Effector memory CD4-positive, alpha-beta T cell (primary cell): ENCODE data around the gene PALLD.

ENCODE experiments used
- DNase-seq, 3 donors: peaks; one replicate each; pipeline ENCODE4 v3.0.0-alpha.2; 2020
- H3K27ac ChIP-seq: 2 replicates; pipeline ENCODE4 v1.7.0; 2013; ENCODE audit warnings: mild to moderate bottlenecking, low read length, moderate library complexity; ENCODE audit not compliant: insufficient read depth, poor library complexity, severe bottlenecking
- H3K27me3 ChIP-seq: replicated peaks from 2 replicates; pipeline ENCODE4 v1.7.0; 2013; ENCODE audit warnings: mild to moderate bottlenecking, low read length; ENCODE audit not compliant: insufficient read depth, control insufficient read depth, poor library complexity, severe bottlenecking
- H3K36me3 ChIP-seq: 2 replicates; pipeline ENCODE4 v1.7.0; 2013; ENCODE audit warnings: mild to moderate bottlenecking, low read length, moderate library complexity; ENCODE audit not compliant: control insufficient read depth, insufficient read depth
- H3K4me1 ChIP-seq: 2 replicates; pipeline ENCODE4 v1.7.0; 2013; ENCODE audit warnings: low read length, mild to moderate bottlenecking; ENCODE audit not compliant: control insufficient read depth, insufficient read depth, poor library complexity, severe bottlenecking
- H3K4me3 ChIP-seq: 2 replicates; pipeline ENCODE4 v1.7.0; 2013; ENCODE audit warnings: low read length, low read depth, mild to moderate bottlenecking; ENCODE audit not compliant: insufficient read depth, poor library complexity, severe bottlenecking
- H3K9me3 ChIP-seq: 2 replicates; pipeline ENCODE4 v1.7.0; 2013; ENCODE audit warnings: mild to moderate bottlenecking, low read length, moderate library complexity; ENCODE audit not compliant: control insufficient read depth

The PALLD gene

DNA sequence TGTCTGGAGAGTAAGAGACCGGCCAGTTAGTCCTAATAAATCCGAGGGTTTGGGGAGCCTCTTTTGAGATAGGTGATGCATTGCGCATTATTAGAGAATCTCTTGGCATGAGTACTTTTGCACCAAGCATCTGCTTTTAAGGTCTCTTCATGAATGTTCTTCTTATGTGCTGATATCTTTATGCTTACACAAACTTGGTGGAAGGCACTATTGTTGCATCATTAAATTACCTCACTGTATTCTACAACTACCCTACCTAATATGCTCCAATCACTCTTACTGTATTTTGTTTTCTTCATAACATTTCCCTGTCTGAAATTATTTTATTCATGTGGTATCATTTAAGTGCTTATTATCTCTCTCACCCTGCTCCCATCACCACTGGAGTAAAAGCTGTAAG lies 151.6 kb downstream of the PALLD start:
- no peaks in the 10 kb centered on the region for H3K36me3 ChIP-seq
- H3K27ac ChIP-seq = no peak overlapping the region
- DNase-seq = no peak
- H3K9me3 ChIP-seq = no peaks in the 10 kb centered on the region
- H3K4me3 ChIP-seq = no peak overlapping the region
- H3K4me1 ChIP-seq = no peaks in the 10 kb centered on the region
- no peaks in the 10 kb centered on the region for H3K27me3 ChIP-seq

DNA sequence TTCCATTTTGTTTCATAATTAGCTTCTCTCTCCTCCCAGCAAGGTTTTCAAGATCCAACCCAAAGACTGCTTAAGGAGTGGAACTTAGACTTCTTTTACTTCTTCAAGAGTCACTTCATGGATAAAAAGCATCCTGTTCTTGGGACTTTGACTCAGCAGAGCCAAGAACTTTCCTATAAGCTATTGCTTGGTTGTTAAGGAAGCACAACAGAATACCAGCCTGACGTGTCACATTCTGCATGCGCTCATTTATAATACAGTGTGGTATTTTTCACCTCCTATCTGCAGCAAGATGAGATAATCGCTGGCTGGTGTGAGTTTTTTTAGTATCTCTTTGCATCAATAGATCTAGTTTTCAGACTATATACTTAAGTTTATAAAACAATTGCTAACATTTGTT lies 152.1 kb downstream of the PALLD start:
- DNase-seq = no peak
- Histone ChIP-seq H3K36me3 (no peaks in the 10 kb centered on the region), H3K4me3 (no peak overlapping the region), H3K27me3 (no peaks in the 10 kb centered on the region), H3K4me1 (no peaks in the 10 kb centered on the region), H3K9me3 (no peaks in the 10 kb centered on the region), H3K27ac (no peak overlapping the region)

DNA sequence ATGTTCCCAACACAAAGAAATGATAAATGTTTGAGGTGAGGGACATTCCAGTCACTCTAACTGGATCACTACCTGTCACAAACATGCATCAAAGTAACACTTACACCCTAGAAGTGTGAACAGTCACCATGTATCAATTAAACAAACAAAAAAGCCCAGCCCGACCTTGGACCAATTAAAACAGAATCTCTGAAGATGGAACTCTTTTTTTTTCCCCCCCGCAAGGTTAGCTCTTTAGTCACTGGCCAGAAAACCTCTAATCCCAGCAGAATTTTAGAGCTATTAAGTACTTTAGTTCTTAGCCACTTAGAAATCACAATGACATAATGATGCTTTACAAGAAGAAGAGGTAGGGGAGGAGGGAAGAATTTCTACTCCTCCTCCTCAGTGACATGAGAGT lies 154.5 kb downstream of the PALLD start:
- no peak for DNase-seq
- Histone ChIP-seq H3K9me3 (no peaks in the 10 kb centered on the region), H3K4me1 (no peaks in the 10 kb centered on the region), H3K4me3 (no peak overlapping the region), H3K27me3 (no peaks in the 10 kb centered on the region), H3K36me3 (no peaks in the 10 kb centered on the region), H3K27ac (no peak overlapping the region)

DNA sequence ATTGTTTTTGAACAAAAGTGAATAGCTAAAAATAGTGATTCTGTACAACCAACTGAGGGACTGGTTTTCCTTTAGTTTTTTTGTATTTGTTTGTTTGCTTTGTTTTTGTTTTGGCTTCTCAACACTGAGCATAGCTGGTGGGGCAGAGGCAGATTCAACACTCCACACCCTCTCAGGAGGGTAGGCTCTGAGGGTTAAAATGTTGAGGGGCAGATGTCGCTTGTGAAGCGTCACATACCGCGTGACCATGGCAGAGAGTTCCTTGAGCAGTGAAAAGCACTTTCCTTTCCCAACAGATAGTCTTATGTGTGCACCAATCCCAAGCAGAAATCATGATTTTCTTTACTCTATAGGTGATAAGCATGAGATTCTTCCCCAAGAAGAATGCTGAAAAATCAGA lies 155.0 kb downstream of the PALLD start:
- Histone ChIP-seq H3K4me1 (no peaks in the 10 kb centered on the region), H3K27me3 (no peaks in the 10 kb centered on the region), H3K9me3 (no peaks in the 10 kb centered on the region), H3K36me3 (no peaks in the 10 kb centered on the region), H3K27ac (no peak overlapping the region), H3K4me3 (no peak overlapping the region)
- no peak for DNase-seq

DNA sequence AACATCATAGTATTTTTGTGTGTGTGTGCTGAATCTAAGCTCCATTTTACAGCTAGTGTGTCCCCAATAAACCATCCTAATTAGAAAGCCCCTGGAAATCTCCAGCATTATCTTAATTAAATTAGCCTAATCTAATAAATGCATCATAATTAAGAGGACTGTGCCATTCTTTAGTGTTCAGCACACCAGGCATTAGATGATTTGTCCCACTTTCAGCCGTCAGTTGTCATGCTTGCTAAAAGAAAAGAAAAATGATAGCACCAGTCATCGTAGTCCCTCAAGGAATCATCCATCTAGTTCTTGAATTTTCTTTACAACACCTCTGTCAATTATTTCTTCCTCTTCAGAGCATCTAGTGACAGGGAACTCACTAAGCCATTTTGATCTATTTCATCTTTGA lies 155.9 kb downstream of the PALLD start:
- Histone ChIP-seq H3K27me3 (no peaks in the 10 kb centered on the region), H3K9me3 (no peaks in the 10 kb centered on the region), H3K4me3 (no peak overlapping the region), H3K4me1 (no peaks in the 10 kb centered on the region), H3K27ac (no peak overlapping the region), H3K36me3 (no peaks in the 10 kb centered on the region)
- DNase-seq = no peak

- Histone ChIP-seq H3K4me1 (no peaks in the 10 kb centered on the region), H3K27me3 (no peaks in the 10 kb centered on the region), H3K9me3 (no peaks in the 10 kb centered on the region), H3K36me3 (no peaks in the 10 kb centered on the region), H3K27ac (no peak overlapping the region), H3K4me3 (no peak overlapping the region)
- no peak for DNase-seq
These were observed 157.4 kb downstream of the PALLD start for GRCh38 chr4:168654104-168654847.

DNA sequence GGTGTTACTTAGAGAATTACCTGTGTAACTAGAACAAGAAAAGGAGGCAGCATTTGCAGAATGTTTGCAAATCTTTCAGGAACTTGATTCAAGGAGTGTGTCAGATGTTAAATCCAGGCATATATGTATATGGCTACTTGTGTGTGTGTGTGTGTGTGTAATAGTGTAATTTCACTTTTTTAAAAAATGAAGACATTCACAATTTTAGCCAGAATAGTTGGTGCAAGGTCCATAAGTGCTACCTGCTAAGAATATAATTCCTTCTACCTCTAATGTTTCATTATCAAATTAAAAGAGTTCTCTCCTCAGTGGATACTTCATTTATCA lies 158.0 kb downstream of the PALLD start:
- H3K4me1 ChIP-seq = no peaks in the 10 kb centered on the region
- no peaks in the 10 kb centered on the region for H3K9me3 ChIP-seq
- no peak overlapping the region for H3K27ac ChIP-seq
- no peak overlapping the region for H3K4me3 ChIP-seq
- no peaks in the 10 kb centered on the region for H3K27me3 ChIP-seq
- DNase-seq = no peak
- H3K36me3 ChIP-seq = no peaks in the 10 kb centered on the region

- H3K4me1 ChIP-seq = no peaks in the 10 kb centered on the region
- H3K27ac ChIP-seq = no peak overlapping the region
- no peak overlapping the region for H3K4me3 ChIP-seq
- H3K27me3 ChIP-seq = no peaks in the 10 kb centered on the region
- no peaks in the 10 kb centered on the region for H3K36me3 ChIP-seq
- H3K9me3 ChIP-seq = no peaks in the 10 kb centered on the region
- no peak for DNase-seq
These were observed 158.3 kb downstream of the PALLD start for GRCh38 chr4:168655182-168655581.

DNA sequence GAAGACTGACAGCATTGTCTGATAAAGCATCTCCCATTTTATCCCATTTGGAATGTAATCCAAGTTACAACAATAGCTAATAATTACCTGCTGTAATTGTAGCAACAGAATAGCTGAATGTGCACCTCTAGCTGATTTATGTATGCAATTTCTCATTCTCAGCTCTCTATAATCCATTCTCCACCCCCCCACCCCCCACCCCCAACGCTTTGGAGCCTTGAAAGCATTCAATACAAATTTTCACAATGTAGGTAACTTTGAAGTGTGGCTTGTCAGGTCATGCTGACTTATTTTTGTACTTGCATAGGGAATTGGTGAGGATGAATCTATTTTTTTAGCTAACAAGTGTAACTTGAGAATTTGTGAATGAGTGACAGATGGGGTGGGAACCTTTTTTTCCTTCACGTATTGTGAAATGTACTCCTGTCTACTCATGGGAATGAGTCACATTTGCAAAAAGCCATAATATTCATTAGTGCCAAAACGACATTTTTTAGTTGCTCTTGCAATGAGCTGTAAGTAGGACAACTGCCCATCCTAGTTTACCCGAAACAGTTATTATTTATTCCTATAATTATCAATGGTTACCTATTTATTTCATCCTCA lies 159.3 kb downstream of the PALLD start:
- H3K27ac ChIP-seq = no peak overlapping the region
- H3K4me1 ChIP-seq = no peaks in the 10 kb centered on the region
- no peaks in the 10 kb centered on the region for H3K36me3 ChIP-seq
- no peak for DNase-seq
- no peaks in the 10 kb centered on the region for H3K9me3 ChIP-seq
- no peaks in the 10 kb centered on the region for H3K27me3 ChIP-seq
- no peak overlapping the region for H3K4me3 ChIP-seq

GRCh38 chr4:168656946-168657473 lies 160.2 kb downstream of the PALLD start:
- Histone ChIP-seq H3K27ac (no peak overlapping the region), H3K4me1 (no peaks in the 10 kb centered on the region), H3K9me3 (no peaks in the 10 kb centered on the region), H3K36me3 (no peaks in the 10 kb centered on the region), H3K27me3 (no peaks in the 10 kb centered on the region), H3K4me3 (no peak overlapping the region)
- no peak for DNase-seq
